ENCODE data around the gene PRL. TPM values are rescaled to one million over a fixed set of nuclear protein-coding genes. Genes with fewer than 3 reads are reported as not detected.

The PRL gene
- total and polyA plus RNA-seq, 2 experiments from 2014 or later = not detected

- no peak overlapping the region for H3K27ac Mint-ChIP-seq
- TF ChIP-seq ZNF114 (CRISPR knock-in tag; IDR thresholded peaks at IDR 0.05) = no peak
- no peak for TF ChIP-seq POLR2AphosphoS5 (IDR thresholded peaks at IDR 0.05; ENCODE audit: low read depth)
- TF ChIP-seq ZNF331 (CRISPR knock-in tag; IDR thresholded peaks at IDR 0.05; ENCODE audit: low read depth) = no peak
- TF ChIP-seq JUNB (IDR thresholded peaks at IDR 0.05; ENCODE audit: unreplicated experiment) = no peak
- TF ChIP-seq STAT1 (IDR thresholded peaks at IDR 0.05; ENCODE audit: unreplicated experiment) = no peak
- ATAC-seq (no peak), DNase-seq (ENCODE audit: low spot score) (no peak)
- H3K9me3 Mint-ChIP-seq = no peaks in the 10 kb centered on the region; the same call in 2 of the 3 replicates
- Histone ChIP-seq H3K36me3 (ENCODE audit: insufficient read depth) (no peaks in the 10 kb centered on the region), H4K20me1 (replicated peaks; ENCODE audit: insufficient read depth) (no peaks in the 10 kb centered on the region), H3K4me3 (no peak overlapping the region), H3K9me2 (ENCODE audit: insufficient read depth) (no peaks in the 10 kb centered on the region), H3K4me2 (no peak overlapping the region), H3K27me3 (ENCODE audit: insufficient read depth) (no peaks in the 10 kb centered on the region), H3F3A (replicated peaks; ENCODE audit: low read depth) (no peaks in the 10 kb centered on the region), H2AFZ (no peak overlapping the region), H3K79me2 (replicated peaks; ENCODE audit: insufficient read depth) (no peaks in the 10 kb centered on the region), H3K27ac (ENCODE audit: low read depth) (no peak overlapping the region), H3K4me1 (ENCODE audit: insufficient read depth) (0 out of 2 replicates have a peak, but pooled peaks cover under 1% of the 10 kb centered on the region)
- H3K4me1 Mint-ChIP-seq = peaks cover 10% of the 10 kb centered on the region; the same call in 2 of the 3 replicates
- H3K27me3 Mint-ChIP-seq (ENCODE audit: insufficient read depth, low read depth, poor library complexity) = no peaks in the 10 kb centered on the region
- H3K36me3 Mint-ChIP-seq (ENCODE audit: low read depth) = no peaks in the 10 kb centered on the region
- H3K4me3 Mint-ChIP-seq = no peak overlapping the region
Measured at GRCh38 chr6:22327881-22328280, 31.0 kb upstream of the PRL start.

- ATAC-seq (no peak), DNase-seq (ENCODE audit: low spot score) (no peak)
- no peaks in the 10 kb centered on the region for H3K9me2 ChIP-seq (ENCODE audit: insufficient read depth)
- no peaks in the 10 kb centered on the region for H3K79me2 ChIP-seq (replicated peaks; ENCODE audit: insufficient read depth)
- H3K4me3 Mint-ChIP-seq = no peak overlapping the region
- no peak overlapping the region for H3K4me3 ChIP-seq
- no peaks in the 10 kb centered on the region for H4K20me1 ChIP-seq (replicated peaks; ENCODE audit: insufficient read depth)
- peaks cover 3% of the 10 kb centered on the region for H3K27me3 Mint-ChIP-seq (ENCODE audit: insufficient read depth, low read depth, poor library complexity)
- H3K9me3 Mint-ChIP-seq = no peaks in the 10 kb centered on the region; the same call in 2 of the 3 replicates
- no peaks in the 10 kb centered on the region for H3F3A ChIP-seq (replicated peaks; ENCODE audit: low read depth)
- H3K4me1 ChIP-seq (ENCODE audit: insufficient read depth) = no peaks in the 10 kb centered on the region
- H3K27me3 ChIP-seq (ENCODE audit: insufficient read depth) = no peaks in the 10 kb centered on the region
- H3K36me3 ChIP-seq (ENCODE audit: insufficient read depth) = no peaks in the 10 kb centered on the region
- no peak overlapping the region for H3K27ac ChIP-seq (ENCODE audit: low read depth)
- no peak overlapping the region for H3K27ac Mint-ChIP-seq
- H3K4me1 Mint-ChIP-seq = no peaks in the 10 kb centered on the region
- H2AFZ ChIP-seq = no peak overlapping the region
- H3K36me3 Mint-ChIP-seq (ENCODE audit: low read depth) = no peaks in the 10 kb centered on the region
- H3K4me2 ChIP-seq = no peak overlapping the region
- TF ChIP-seq NANOG (IDR thresholded peaks at IDR 0.05; ENCODE audit: borderline replicate concordance) (no peak), EZH2phosphoT487 (IDR thresholded peaks at IDR 0.05; ENCODE audit: unreplicated experiment) (no peak), ETS1 (IDR thresholded peaks at IDR 0.05) (no peak), REST (IDR thresholded peaks at IDR 0.05; ENCODE audit: unreplicated experiment) (no peak), EZH2 (IDR thresholded peaks at IDR 0.05; ENCODE audit: low read depth, unreplicated experiment) (no peak), STAT1 (IDR thresholded peaks at IDR 0.05; ENCODE audit: unreplicated experiment) (no peak), JUNB (IDR thresholded peaks at IDR 0.05; ENCODE audit: unreplicated experiment) (no peak), ZNF114 (CRISPR knock-in tag; IDR thresholded peaks at IDR 0.05) (no peak), CREB1 (CRISPR knock-in tag; IDR thresholded peaks at IDR 0.05; ENCODE audit: low read depth) (no peak), ZNF331 (CRISPR knock-in tag; IDR thresholded peaks at IDR 0.05; ENCODE audit: low read depth) (no peak), CTCF (conservative IDR thresholded peaks at IDR 0.05; ENCODE audit: low read depth in 2 of 2) (no peak)
Measured at GRCh38 chr6:22326500-22326899, 29.7 kb upstream of the PRL start.

Data from GM23338 (cell line).